IMR-90 (cell line): ENCODE measurements around the gene UBAP2L. TPM values are rescaled to one million over a fixed set of nuclear protein-coding genes. Genes with fewer than 3 reads are reported as not detected.

Source experiments
- ATAC-seq: fragments of 200-7000 bp; cut with Tn5 transposase; 2 replicates; pipeline ENCODE4 v1.9.1; 2020; ENCODE audit warnings: low read depth, mild to moderate bottlenecking, moderate library complexity
- BruUV-seq: library from RNA; stranded (reverse); fragments of 400-500 nt; replicated peaks from 2 replicates; lab custom pipeline; 2021; lab: Mats Ljungman, UMichigan
- CTCF ChIA-PET: fragments of 300-600 bp; formaldehyde crosslinking; extraction: SDS; loops from one replicate; lab custom pipeline; 2021; ENCODE audit warnings: antibody characterized with exemption; lab: Yijun Ruan, JAX
- POLR2A ChIA-PET: fragments of 300-600 bp; sonication (Branson Sonifier 250); formaldehyde crosslinking; loops from one replicate; lab custom pipeline; 2022; ENCODE audit warnings: antibody characterized with exemption; ENCODE audit not compliant: unreplicated experiment; lab: Charles Lee
- DNase-seq: peaks from one replicate; pipeline ENCODE4 v3.0.0; 2013
- H2AFZ ChIP-seq: replicated peaks from 2 replicates; pipeline ENCODE3; 2013; ENCODE audit warnings: low read length, mild to moderate bottlenecking; ENCODE audit not compliant: poor library complexity
- H2AK5ac ChIP-seq: 2 replicates; pipeline ENCODE4 v1.6.1; 2013; ENCODE audit warnings: low read depth, low read length, inconsistent platforms
- H2AK9ac ChIP-seq: replicated peaks from 2 replicates; pipeline ENCODE3; 2013; ENCODE audit warnings: mild to moderate bottlenecking, low read depth, low read length, moderate library complexity; ENCODE audit not compliant: poor library complexity
- H2BK120ac ChIP-seq: 2 replicates; pipeline ENCODE4 v1.6.1; 2013; ENCODE audit warnings: low read depth, low read length, inconsistent platforms
- H2BK15ac ChIP-seq: 3 replicates; pipeline ENCODE4 v1.6.1; 2013; ENCODE audit warnings: low read depth, low read length, inconsistent platforms
- H2BK20ac ChIP-seq: 2 replicates; pipeline ENCODE4 v1.6.1; 2013; ENCODE audit warnings: low read depth, mild to moderate bottlenecking, inconsistent platforms, low read length, moderate library complexity
- H2BK5ac ChIP-seq: 2 replicates; pipeline ENCODE4 v1.6.1; 2013; ENCODE audit warnings: mild to moderate bottlenecking, low read depth, low read length, inconsistent platforms; ENCODE audit not compliant: poor library complexity, severe bottlenecking
- H3K14ac ChIP-seq: replicated peaks from 2 replicates; pipeline ENCODE4 v1.6.1; 2013; ENCODE audit warnings: low read depth, low read length, inconsistent platforms
- H3K18ac ChIP-seq: 2 replicates; pipeline ENCODE4 v1.6.1; 2013; ENCODE audit warnings: low read depth, low read length, control low read depth
- H3K23ac ChIP-seq: 2 replicates; pipeline ENCODE4 v1.6.1; 2013; ENCODE audit warnings: low read depth, low read length, inconsistent platforms
- H3K27ac ChIP-seq: 2 replicates; pipeline ENCODE4 v1.5.1; 2013; ENCODE audit warnings: mild to moderate bottlenecking, control low read depth, low read length; ENCODE audit not compliant: insufficient read depth
- H3K27me3 ChIP-seq: 2 replicates; pipeline ENCODE4 v1.6.1; 2013; ENCODE audit warnings: low read length; ENCODE audit not compliant: control insufficient read depth, insufficient read depth
- H3K36me3 ChIP-seq: 2 replicates; pipeline ENCODE4 v1.6.1; 2013; ENCODE audit warnings: low read length, mixed read lengths; ENCODE audit not compliant: control insufficient read depth, insufficient read depth
- H3K4ac ChIP-seq: 2 replicates; pipeline ENCODE4 v1.6.1; 2013; ENCODE audit warnings: low read depth, low read length, inconsistent platforms
- H3K4me1 ChIP-seq: 2 replicates; pipeline ENCODE4 v1.6.1; 2013; ENCODE audit warnings: low read length, mixed read lengths; ENCODE audit not compliant: control insufficient read depth, insufficient read depth
- H3K4me2 ChIP-seq: 2 replicates; pipeline ENCODE4 v1.6.1; 2013; ENCODE audit warnings: low read depth, mild to moderate bottlenecking, control low read depth, low read length, moderate library complexity
- H3K4me3 ChIP-seq: 2 replicates; pipeline ENCODE4 v1.5.1; 2013; ENCODE audit warnings: low read depth, mild to moderate bottlenecking, control low read depth, low read length, moderate library complexity; ENCODE audit not compliant: insufficient read depth
- H3K56ac ChIP-seq: 2 replicates; pipeline ENCODE4 v1.6.1; 2013; ENCODE audit warnings: low read length, inconsistent platforms; ENCODE audit not compliant: insufficient read depth; ENCODE audit errors: extremely low read depth
- H3K79me1 ChIP-seq, 2 experiments: 2 replicates each; pipeline ENCODE4 v1.6.1; 2013; ENCODE audit warnings: low read length in 2 of 2, inconsistent platforms in 1 of 2, low read depth in 1 of 2
- H3K9ac ChIP-seq: 2 replicates; pipeline ENCODE4 v1.6.1; 2013; ENCODE audit warnings: low read depth, low read length, control low read depth
- H3K9me1 ChIP-seq: 2 replicates; pipeline ENCODE4 v1.6.1; 2013; ENCODE audit warnings: low read length, inconsistent platforms; ENCODE audit not compliant: insufficient read depth
- H3K9me3 ChIP-seq: 2 replicates; pipeline ENCODE4 v1.6.1; 2013; ENCODE audit warnings: low read length; ENCODE audit not compliant: control insufficient read depth, insufficient read depth
- H4K20me1 ChIP-seq: 2 replicates; pipeline ENCODE4 v1.6.1; 2013; ENCODE audit warnings: low read length, inconsistent platforms; ENCODE audit not compliant: insufficient read depth
- H4K5ac ChIP-seq: 2 replicates; pipeline ENCODE4 v1.6.1; 2013; ENCODE audit warnings: mild to moderate bottlenecking, low read depth, low read length, control low read depth
- H4K8ac ChIP-seq, 2 experiments: 2 replicates each; pipeline ENCODE4 v1.6.1; 2013; ENCODE audit warnings: low read depth in 2 of 2, low read length in 2 of 2, control low read depth in 1 of 2, inconsistent platforms in 1 of 2
- H4K91ac ChIP-seq: 2 replicates; pipeline ENCODE4 v1.6.1; 2013; ENCODE audit warnings: low read depth, low read length, inconsistent platforms; ENCODE audit not compliant: insufficient read depth
- BHLHE40 ChIP-seq: fragments of 150-350 bp; IDR thresholded peaks from 2 replicates; pipeline ENCODE4 v1.6.1; 2016; ENCODE audit warnings: mild to moderate bottlenecking, low read depth, low read length
- CEBPB ChIP-seq: IDR thresholded peaks from 2 replicates; pipeline ENCODE4 v1.6.1; 2012; ENCODE audit warnings: low read depth, low read length, improper control_type of control experiment
- CHD1 ChIP-seq: IDR thresholded peaks from 2 replicates; pipeline ENCODE4 v1.6.1; 2012; ENCODE audit warnings: low read depth, low read length, improper control_type of control experiment
- CTCF ChIP-seq: conservative IDR thresholded peaks from 2 replicates; pipeline ENCODE4 v1.5.1; 2012; ENCODE audit warnings: mild to moderate bottlenecking, low read depth, low read length, improper control_type of control experiment
- MAFK ChIP-seq: IDR thresholded peaks from 2 replicates; pipeline ENCODE4 v1.6.1; 2012; ENCODE audit warnings: low read depth, low read length, improper control_type of control experiment
- NFE2L2 ChIP-seq: fragments of 150-350 bp; IDR thresholded peaks from 2 replicates; pipeline ENCODE4 v1.6.1; 2016; ENCODE audit warnings: low read depth, mild to moderate bottlenecking, low read length
- RFX5 ChIP-seq: IDR thresholded peaks from 2 replicates; pipeline ENCODE4 v1.8.0; 2012; ENCODE audit warnings: low read depth, mild to moderate bottlenecking, low read length, moderate library complexity
- WGBS, 2 experiments: methylation state at CpG; one replicate each; pipeline versions ENCODE4 v1.1.5 to v1.1.7; 2013; ENCODE audit warnings: missing lambda C conversion rate in 2 of 2; ENCODE audit not compliant: insufficient read length in 1 of 2; ENCODE audit errors: extremely low coverage in 2 of 2; 5-methylcytosine and 5-hydroxymethylcytosine counted together
- dilution Hi-C: fragments of 300-500 bp; cut with HindIII; formaldehyde crosslinking; loops from one replicate; pipeline ENCODE4 v1.14.3; 2018; ENCODE audit warnings: low sequenced_read_pairs; ENCODE audit not compliant: unreplicated experiment
- in situ Hi-C: fragments of 300-500 bp; cut with MboI; formaldehyde crosslinking; loops from 3 replicates; pipeline ENCODE4 v1.14.3; 2019; ENCODE audit warnings: low sequenced_read_pairs, inconsistent platforms, mixed read lengths
- intact Hi-C: fragments of 100-400 bp; cut with micrococcal nuclease; formaldehyde crosslinking; loops from 2 replicates; pipeline ENCODE4 v1.10.0; 2022
- polyA plus RNA-seq, 3 experiments: library from polyadenylated mRNA; depleted of rRNA; stranded (reverse); fragments of >200 nt; gene quantifications; 2 replicates each; pipeline ENCODE4 v1.2.3, GENCODE V29; 2012; ENCODE audit warnings: low replicate concordance in 1 of 3
- total RNA-seq: library from RNA; depleted of rRNA; stranded (reverse); fragments of >200 nt; gene quantifications from 2 replicates; pipeline ENCODE4 v1.2.3, GENCODE V29; 2012

Gene UBAP2L
- total and polyA plus RNA-seq, 2 of the 4 experiments (the other 2 are of a cell fraction), result 57.5 to 149 TPM

- no peak overlapping the region for H2BK15ac ChIP-seq
- no peaks in the 10 kb centered on the region for H3K9me3 ChIP-seq
- no peak overlapping the region for H3K23ac ChIP-seq
- H3K4me1 ChIP-seq, result no peaks in the 10 kb centered on the region
- in situ Hi-C loops (no loop called here), dilution Hi-C loops (no loop called here), intact Hi-C loops (no loop called here)
- no peak overlapping the region for H3K4me3 ChIP-seq
- no peak overlapping the region for H3K4ac ChIP-seq
- H2AFZ ChIP-seq, result no peak overlapping the region
- DNase-seq (no peak), ATAC-seq (no peak)
- H4K20me1 ChIP-seq, result peaks cover 13% of the 10 kb centered on the region
- peaks cover 49 to 53% of the 10 kb centered on the region in 2 experiments for H3K79me1 ChIP-seq
- H4K91ac ChIP-seq, result no peak overlapping the region
- H3K4me2 ChIP-seq, result no peak overlapping the region
- BruUV-seq, result no TSS peak
- no peak overlapping the region for H2BK5ac ChIP-seq
- no peak overlapping the region for H3K14ac ChIP-seq
- H3K27ac ChIP-seq, result no peak overlapping the region
- peaks cover 4% of the 10 kb centered on the region; the same call in 1 of the 2 replicates for H3K9me1 ChIP-seq
- whole genome bisulfite sequencing, 2 experiments, result no CpG with 5 or more reads among the region's 1 CpG
- no peak overlapping the region for H2AK9ac ChIP-seq
- no peak overlapping the region for H4K5ac ChIP-seq
- TF ChIP-seq CEBPB (no peak), BHLHE40 (no peak), RFX5 (no peak), CTCF (no peak), NFE2L2 (no peak), CHD1 (no peak), MAFK (no peak)
- no peak overlapping the region for H3K18ac ChIP-seq
- H2AK5ac ChIP-seq, result no peak overlapping the region
- no peak overlapping the region for H2BK120ac ChIP-seq
- H3K9ac ChIP-seq, result no peak overlapping the region
- H2BK20ac ChIP-seq, result no peak overlapping the region; the same call in 1 of the 2 replicates
- POLR2A ChIA-PET, result no interaction called here
- no peak overlapping the region for H3K56ac ChIP-seq
- peaks cover 74% of the 10 kb centered on the region for H3K36me3 ChIP-seq
- H4K8ac ChIP-seq, result no peak overlapping the region
- CTCF ChIA-PET, result no interaction called here
- no peaks in the 10 kb centered on the region for H3K27me3 ChIP-seq
Measured at GRCh38 chr1:154260127-154260526, 39.4 kb downstream of the UBAP2L start.
